Peyer's patch (tissue), 4 donors: Measurements from ENCODE around the gene SLC6A8. TPM values are rescaled to one million over a fixed set of nuclear protein-coding genes. Genes with fewer than 3 reads are reported as not detected.
"Not testable (repeated sequence)": the region's sequence is repeated elsewhere in the genome, so short reads cannot be mapped to it uniquely, and the experiment has no call there.

Experiments used
- DNase-seq, 3 donors: peaks; one replicate each; pipeline ENCODE4 v3.0.0-alpha.2; 2017 to 2019
- H3K27ac ChIP-seq, 4 donors: fragments of 200-600 bp; sonication (generic); one replicate each; pipeline ENCODE4 v1.5.1; 2016 to 2019
- H3K27me3 ChIP-seq, 2 donors: fragments of 200-600 bp; sonication (generic); one replicate each; pipeline ENCODE4 v1.5.1; 2019
- H3K36me3 ChIP-seq, 3 donors: fragments of 200-600 bp; sonication (generic); one replicate each; pipeline ENCODE4 v1.5.1; 2016 to 2019
- H3K4me1 ChIP-seq, 4 donors: fragments of 200-600 bp; sonication (generic); one replicate each; pipeline ENCODE4 v1.5.1; 2016 to 2019
- H3K4me3 ChIP-seq, 4 donors: fragments of 200-600 bp; sonication (generic); 1 replicate in 3 of 4; 2 replicates in 1 of 4; pipeline ENCODE4 v1.5.1; 2016 to 2019; ENCODE audit warnings: mild to moderate bottlenecking in 1 of 4
- H3K9me3 ChIP-seq, 4 donors: fragments of 200-600 bp; sonication (generic); one replicate each; pipeline ENCODE4 v1.5.1; 2016 to 2019; ENCODE audit warnings: mild to moderate bottlenecking in 1 of 4
- POLR2A ChIP-seq, 2 donors: fragments of 450-650 bp; IDR thresholded peaks; one replicate each; pipeline ENCODE4 v1.5.1; 2017; ENCODE audit warnings: antibody characterized with exemption in 2 of 2, mild to moderate bottlenecking in 2 of 2, moderate library complexity in 2 of 2
- total RNA-seq, 4 donors: library from RNA; depleted of rRNA; stranded (reverse); fragments of >200 nt; gene quantifications; one replicate each; pipeline ENCODE4 v1.1.0, GENCODE V29; 2016
- TF ChIP-seq, protein P1 (sequence below), 6 experiments: fragments of 450-650 bp in 4 of 6; fragments of 200-600 bp in 2 of 6; sonication (generic) in 1 of 6; IDR thresholded peaks; one replicate each; pipeline ENCODE4 v1.5.1; 2017 to 2019; ENCODE audit warnings: antibody characterized with exemption in 6 of 6, mild to moderate bottlenecking in 3 of 6, moderate library complexity in 1 of 6

The SLC6A8 gene
- total RNA-seq, 4 donors from 2014 or later: 36.3 to 562 (median 146) TPM

DNA sequence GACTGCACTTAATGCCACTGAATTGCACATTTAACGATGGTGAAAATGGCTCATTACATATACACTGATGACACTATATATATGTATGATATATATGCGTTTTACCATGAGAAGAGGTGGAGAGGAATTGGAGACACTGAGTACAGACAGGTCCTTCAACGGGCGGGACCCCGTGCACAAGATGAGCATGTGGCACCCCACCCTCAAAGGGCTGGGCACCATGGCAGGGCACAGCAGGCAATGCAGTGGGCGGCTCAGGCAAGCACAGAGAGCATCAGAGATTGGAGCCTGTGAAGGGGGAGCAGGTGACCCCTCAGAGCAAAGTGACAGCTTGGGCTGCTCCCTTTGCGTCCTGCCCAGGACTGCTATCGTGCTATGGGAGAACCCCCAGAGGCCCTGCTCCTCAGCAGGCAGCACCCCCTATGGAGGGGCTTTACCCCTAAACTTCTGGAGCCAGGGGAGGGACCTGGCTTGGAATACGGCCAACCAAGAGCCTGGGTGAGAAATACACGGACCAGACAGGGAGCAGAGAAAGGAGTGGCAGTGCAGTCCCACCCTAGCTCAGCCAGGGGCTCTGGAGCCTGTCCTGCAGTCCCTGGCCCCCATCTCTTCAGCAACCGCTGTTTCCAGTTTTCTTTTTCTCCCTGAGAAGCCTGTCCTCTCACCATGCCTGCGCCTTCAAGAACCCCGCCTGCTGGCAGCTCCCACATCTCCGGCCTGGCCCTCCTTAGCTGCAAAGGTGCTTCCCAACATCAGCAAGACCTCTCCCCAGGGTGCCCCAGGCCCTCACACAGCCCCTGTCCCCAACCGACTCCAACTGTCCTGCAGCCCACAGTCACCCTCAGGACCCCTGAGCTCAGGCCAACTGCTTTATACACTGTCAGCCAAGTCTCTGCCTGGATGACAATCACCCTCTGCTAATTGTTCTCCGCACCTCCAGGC, 10.5 kb downstream of the SLC6A8 start:
- Histone ChIP-seq H3K36me3 (peaks cover 0 to 19% (median 0%) of the 10 kb centered on the region in 3 donors), H3K27me3 (no peaks in the 10 kb centered on the region), H3K4me1 (peaks cover 0 to 17% (median 0%) of the 10 kb centered on the region in 4 donors), H3K4me3 (no peak overlapping the region), H3K27ac (peak overlapping the region in 3 of 4 donors; percentile 27 to 90 (median 90)), H3K9me3 (no peaks in the 10 kb centered on the region)
- TF ChIP-seq, protein P1, sequence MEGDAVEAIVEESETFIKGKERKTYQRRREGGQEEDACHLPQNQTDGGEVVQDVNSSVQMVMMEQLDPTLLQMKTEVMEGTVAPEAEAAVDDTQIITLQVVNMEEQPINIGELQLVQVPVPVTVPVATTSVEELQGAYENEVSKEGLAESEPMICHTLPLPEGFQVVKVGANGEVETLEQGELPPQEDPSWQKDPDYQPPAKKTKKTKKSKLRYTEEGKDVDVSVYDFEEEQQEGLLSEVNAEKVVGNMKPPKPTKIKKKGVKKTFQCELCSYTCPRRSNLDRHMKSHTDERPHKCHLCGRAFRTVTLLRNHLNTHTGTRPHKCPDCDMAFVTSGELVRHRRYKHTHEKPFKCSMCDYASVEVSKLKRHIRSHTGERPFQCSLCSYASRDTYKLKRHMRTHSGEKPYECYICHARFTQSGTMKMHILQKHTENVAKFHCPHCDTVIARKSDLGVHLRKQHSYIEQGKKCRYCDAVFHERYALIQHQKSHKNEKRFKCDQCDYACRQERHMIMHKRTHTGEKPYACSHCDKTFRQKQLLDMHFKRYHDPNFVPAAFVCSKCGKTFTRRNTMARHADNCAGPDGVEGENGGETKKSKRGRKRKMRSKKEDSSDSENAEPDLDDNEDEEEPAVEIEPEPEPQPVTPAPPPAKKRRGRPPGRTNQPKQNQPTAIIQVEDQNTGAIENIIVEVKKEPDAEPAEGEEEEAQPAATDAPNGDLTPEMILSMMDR (IDR thresholded peaks at IDR 0.05): no peak
- no peak for TF ChIP-seq POLR2A (IDR thresholded peaks at IDR 0.05)
- DNase-seq: no peak

DNA sequence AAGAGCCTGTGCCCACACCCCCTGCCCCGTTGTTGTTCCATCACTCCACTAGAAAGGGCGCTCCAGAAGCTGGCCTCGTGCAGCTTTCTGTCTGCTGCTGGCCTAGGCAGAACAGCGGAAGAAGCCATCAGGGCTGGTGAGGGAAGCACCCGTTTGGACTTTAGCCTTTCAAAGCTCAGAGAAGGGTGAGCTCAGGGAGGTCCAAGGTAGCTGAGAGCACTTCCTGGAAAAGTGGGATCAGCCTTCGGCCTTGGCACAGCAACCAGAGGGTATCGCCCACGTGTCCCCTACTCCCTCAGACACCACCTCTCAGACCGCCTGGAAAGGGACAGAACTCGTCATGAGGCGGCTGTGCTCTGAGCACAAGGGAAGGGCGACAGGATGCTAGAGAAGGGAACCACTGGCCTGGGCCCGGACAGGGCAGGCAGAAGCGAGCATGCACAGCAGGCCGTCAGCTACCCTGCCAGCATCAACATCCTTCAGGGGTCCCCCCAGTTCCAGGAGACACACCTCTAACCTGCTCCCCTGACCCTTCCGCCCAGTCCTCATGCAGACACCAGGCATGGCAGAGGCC, 11.6 kb downstream of the SLC6A8 start:
- H3K27ac ChIP-seq: peak overlapping the region in 3 of 4 donors; percentile 66 to 90 (median 90)
- TF ChIP-seq POLR2A (IDR thresholded peaks at IDR 0.05): peak in 1 of 2 donors; percentile 32
- peaks cover 0 to 28% (median 0%) of the 10 kb centered on the region in 4 donors for H3K4me1 ChIP-seq
- peaks cover 0 to 24% (median 0%) of the 10 kb centered on the region in 3 donors for H3K36me3 ChIP-seq
- not testable (repeated sequence) for H3K9me3 ChIP-seq, H3K4me3 ChIP-seq, H3K27me3 ChIP-seq
- peak in 2 of 3 donors; percentile 67 to 73 for DNase-seq

DNA sequence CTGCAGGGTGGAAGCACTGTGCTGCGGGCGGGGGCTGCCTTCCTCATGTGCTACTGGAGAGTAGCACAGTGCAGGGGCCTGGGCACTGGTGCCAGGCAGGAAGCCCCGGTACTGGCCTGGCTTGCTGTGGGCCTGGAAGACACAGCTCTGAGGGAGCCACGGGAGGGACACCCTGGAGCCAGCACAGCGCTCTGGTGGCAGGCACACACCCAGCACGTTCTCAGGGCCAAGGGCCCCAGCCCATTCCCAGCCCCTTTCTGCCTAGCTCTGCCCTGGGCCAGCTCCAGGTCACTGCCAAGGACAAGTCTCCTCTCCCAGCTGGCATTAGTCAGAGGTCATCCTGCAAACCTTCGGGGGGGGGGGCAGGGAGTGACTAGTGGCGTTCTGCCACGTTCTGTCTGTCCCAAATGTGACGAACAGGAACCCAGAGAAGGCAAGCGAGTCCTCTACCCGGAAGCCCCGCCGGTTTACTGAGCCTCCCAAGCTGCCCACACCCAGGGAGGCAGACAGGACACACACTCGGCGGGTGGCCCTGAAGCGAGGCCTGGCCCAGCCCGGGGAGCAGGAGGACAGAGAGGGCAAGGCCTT, 12.2 kb downstream of the SLC6A8 start:
- Histone ChIP-seq H3K4me1 (peaks cover 0 to 29% (median 0%) of the 10 kb centered on the region in 4 donors), H3K36me3 (peaks cover 0 to 24% (median 0%) of the 10 kb centered on the region in 3 donors), H3K27ac (peak overlapping the region in 3 of 4 donors; percentile 66 to 90 (median 90))
- not testable (repeated sequence) for H3K9me3 ChIP-seq, H3K27me3 ChIP-seq, H3K4me3 ChIP-seq
- peak in 2 of 3 donors; percentile 66 to 80 for DNase-seq
- peak in 1 of 2 donors; percentile 17 for TF ChIP-seq POLR2A (IDR thresholded peaks at IDR 0.05)

DNA sequence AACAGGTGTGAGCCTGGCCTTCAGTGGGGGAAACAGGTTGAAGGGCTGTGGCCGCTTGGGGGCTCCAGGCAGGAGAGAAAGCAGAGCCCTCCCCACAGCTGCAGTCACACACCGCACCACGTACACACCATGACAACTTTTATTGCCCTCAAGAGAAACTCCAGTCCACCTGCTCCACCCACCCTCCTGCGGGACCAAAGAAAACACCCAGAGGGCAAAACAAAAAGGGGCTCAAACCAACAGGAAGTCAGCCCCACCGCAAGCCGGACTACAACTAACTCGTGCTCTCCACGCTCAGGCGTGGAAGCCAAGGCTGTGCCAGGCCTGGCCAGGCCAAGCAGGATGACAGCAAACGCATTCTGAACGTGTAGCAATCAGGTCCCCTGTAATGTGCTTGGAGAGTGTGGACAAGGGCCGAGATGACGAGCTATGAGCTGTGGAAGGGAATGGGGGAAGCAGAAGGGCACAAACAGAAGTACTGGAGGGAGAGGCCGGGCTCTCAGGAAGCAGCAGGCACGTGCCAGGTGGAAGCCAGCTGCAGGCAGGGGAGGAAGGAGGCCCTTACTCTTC, 12.7 kb downstream of the SLC6A8 start:
- peaks cover 0 to 24% (median 0%) of the 10 kb centered on the region in 3 donors for H3K36me3 ChIP-seq
- TF ChIP-seq, protein P1 (IDR thresholded peaks at IDR 0.05): no peak
- TF ChIP-seq POLR2A (IDR thresholded peaks at IDR 0.05): no peak
- DNase-seq: no peak
- peak overlapping the region in 3 of 4 donors; percentile 66 to 90 (median 90) for H3K27ac ChIP-seq
- H3K4me1 ChIP-seq: peaks cover 0 to 29% (median 0%) of the 10 kb centered on the region in 4 donors
- H3K9me3 ChIP-seq: no peaks in the 10 kb centered on the region
- H3K27me3 ChIP-seq: no peaks in the 10 kb centered on the region
- H3K4me3 ChIP-seq: no peak overlapping the region

DNA sequence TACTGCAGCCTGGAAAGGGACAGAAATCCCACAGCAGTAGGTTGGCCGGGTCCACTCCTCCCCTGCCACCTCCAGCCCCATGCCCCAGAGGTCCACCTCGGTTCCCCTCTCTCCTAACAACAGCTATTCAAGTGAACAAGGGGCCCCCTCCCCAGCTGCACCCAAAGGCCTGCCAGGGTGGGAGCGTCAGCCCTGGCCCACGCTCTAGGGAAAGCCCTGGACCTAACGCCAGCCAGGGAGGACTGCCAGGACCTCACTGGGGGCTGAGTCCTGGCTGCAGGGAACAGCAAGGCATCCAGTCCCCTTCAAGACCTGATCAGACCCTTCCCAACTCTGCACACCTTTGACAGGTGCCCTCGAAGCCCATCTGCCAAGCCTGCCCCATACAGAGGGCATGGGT, 13.2 kb downstream of the SLC6A8 start:
- Histone ChIP-seq H3K4me1 (peaks cover 0 to 29% (median 0%) of the 10 kb centered on the region in 4 donors), H3K4me3 (no peak overlapping the region), H3K36me3 (peaks cover 0 to 24% (median 0%) of the 10 kb centered on the region in 3 donors), H3K27ac (peak overlapping the region in 3 of 4 donors; percentile 66 to 90 (median 90)), H3K9me3 (no peaks in the 10 kb centered on the region), H3K27me3 (no peaks in the 10 kb centered on the region)
- TF ChIP-seq, protein P1 (IDR thresholded peaks at IDR 0.05): no peak
- TF ChIP-seq POLR2A (IDR thresholded peaks at IDR 0.05): no peak
- no peak for DNase-seq

DNA sequence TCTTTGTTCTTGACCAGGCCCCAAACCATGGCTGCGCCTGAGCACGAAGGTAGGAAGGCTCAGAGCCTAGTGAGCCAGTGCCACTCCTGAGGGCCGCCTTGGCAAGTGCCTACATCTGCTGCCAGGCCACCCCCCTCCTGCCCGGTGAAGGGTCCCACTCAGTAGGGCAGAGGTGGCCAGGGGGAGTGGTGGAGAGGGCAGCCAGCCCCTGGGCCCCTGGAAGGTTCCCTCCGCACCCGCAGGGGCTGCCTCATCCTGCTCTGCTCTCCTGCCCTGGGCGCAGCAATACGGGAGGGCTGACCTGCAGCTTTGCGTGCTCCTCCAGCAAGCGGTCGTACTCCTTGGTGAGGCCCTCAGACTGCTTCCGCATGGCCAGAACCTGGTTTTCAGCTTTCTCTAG, 14.0 kb downstream of the SLC6A8 start:
- H3K27ac ChIP-seq: peak overlapping the region in 1 of 4 donors; percentile 90
- TF ChIP-seq POLR2A (IDR thresholded peaks at IDR 0.05): no peak
- TF ChIP-seq, protein P1 (IDR thresholded peaks at IDR 0.05): no peak
- no peak for DNase-seq
- peaks cover 0 to 24% (median 0%) of the 10 kb centered on the region in 3 donors for H3K36me3 ChIP-seq
- H3K4me1 ChIP-seq: peaks cover 0 to 29% (median 0%) of the 10 kb centered on the region in 4 donors
- H3K9me3 ChIP-seq: no peaks in the 10 kb centered on the region
- no peaks in the 10 kb centered on the region for H3K27me3 ChIP-seq
- H3K4me3 ChIP-seq: no peak overlapping the region
